Measurements from ENCODE around the gene CALU. TPM values are rescaled to one million over a fixed set of nuclear protein-coding genes. Genes with fewer than 3 reads are reported as not detected.

The CALU gene
- total RNA-seq, 2 experiments from 2014 or later = 34.8 to 35.5 TPM

DNA sequence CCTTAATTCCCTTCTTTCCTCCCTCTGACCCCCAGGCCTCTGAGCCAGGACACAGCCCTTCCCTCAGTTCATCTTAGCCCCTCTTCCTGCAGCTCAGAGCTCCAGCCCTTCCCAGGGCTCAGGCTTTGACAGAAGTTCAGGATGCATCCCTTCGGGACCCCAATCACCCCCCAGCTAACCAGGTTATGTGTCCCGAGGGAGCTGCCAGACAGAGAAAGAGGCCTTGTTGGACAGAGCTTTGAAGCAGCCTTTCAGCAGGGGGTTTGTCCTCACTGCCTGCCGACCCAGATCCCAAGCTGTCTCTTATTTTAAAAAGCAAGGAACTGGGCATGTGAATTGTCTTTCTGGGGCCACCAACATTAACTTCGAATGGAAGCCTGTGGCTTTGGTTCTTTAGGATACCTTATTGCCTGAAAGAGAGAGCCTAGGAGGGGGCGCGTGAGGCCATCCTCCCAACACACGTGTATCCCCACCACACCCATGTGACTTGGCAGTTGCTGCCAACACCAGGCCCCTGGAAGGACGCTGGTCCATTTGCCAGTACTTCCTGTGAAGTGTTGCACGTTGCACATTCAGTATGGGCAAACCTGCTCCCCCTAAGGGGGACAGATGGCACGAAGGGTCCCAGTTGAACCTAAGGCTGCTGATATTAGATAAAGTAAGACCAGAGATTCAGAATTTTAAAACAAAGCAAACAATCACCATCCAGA lies 53.5 kb downstream of the CALU start:
- H3K36me3 Mint-ChIP-seq (ENCODE audit: low read depth) = no peaks in the 10 kb centered on the region
- no peaks in the 10 kb centered on the region for H3K9me3 Mint-ChIP-seq (ENCODE audit: insufficient read depth)
- peaks cover 18% of the 10 kb centered on the region for H3K27me3 Mint-ChIP-seq (ENCODE audit: low read depth)
- H3K4me3 Mint-ChIP-seq = peak overlapping the region; percentile 26
- DNase-seq (no peak), ATAC-seq (no peak)
- no peak overlapping the region for H3K27ac Mint-ChIP-seq
- peaks cover 16% of the 10 kb centered on the region for H3K4me1 Mint-ChIP-seq (ENCODE audit: low read depth)
- ChIA-PET CTCF (no interaction called here), POLR2A (interaction anchor here (0.6 kb wide), 1 partner anchor 87 kb away, joined by 3 read pairs; no protein-coding TSS in a partner anchor)

DNA sequence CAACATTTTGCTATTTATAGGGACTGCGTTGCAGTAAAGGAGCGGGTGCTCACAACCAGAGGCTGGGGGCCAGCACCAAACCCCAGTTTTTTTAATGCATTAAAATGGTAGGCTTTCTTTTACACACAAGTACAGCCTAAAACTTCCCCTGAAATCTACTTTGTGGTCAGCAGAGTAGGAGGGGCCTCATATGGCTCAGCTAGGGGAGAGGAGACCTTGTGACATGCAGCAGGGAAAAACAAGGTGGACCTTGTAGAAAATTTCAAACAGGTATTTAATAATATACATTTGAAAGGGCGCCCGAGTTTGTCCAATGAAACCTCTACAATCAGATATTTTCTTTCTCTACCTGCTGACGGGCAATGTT lies 54.0 kb downstream of the CALU start:
- H3K27ac Mint-ChIP-seq = no peak overlapping the region
- POLR2A ChIA-PET = no interaction called here
- peaks cover 16% of the 10 kb centered on the region for H3K4me1 Mint-ChIP-seq (ENCODE audit: low read depth)
- peaks cover 18% of the 10 kb centered on the region for H3K27me3 Mint-ChIP-seq (ENCODE audit: low read depth)
- no peak for DNase-seq
- no peak overlapping the region for H3K4me3 Mint-ChIP-seq
- no peak for ATAC-seq
- H3K9me3 Mint-ChIP-seq (ENCODE audit: insufficient read depth) = no peaks in the 10 kb centered on the region
- no peaks in the 10 kb centered on the region for H3K36me3 Mint-ChIP-seq (ENCODE audit: low read depth)
- CTCF ChIA-PET = interaction anchor here (1.6 kb wide), 1 partner anchor 88 kb away, joined by 3 read pairs; no protein-coding TSS in a partner anchor

DNA sequence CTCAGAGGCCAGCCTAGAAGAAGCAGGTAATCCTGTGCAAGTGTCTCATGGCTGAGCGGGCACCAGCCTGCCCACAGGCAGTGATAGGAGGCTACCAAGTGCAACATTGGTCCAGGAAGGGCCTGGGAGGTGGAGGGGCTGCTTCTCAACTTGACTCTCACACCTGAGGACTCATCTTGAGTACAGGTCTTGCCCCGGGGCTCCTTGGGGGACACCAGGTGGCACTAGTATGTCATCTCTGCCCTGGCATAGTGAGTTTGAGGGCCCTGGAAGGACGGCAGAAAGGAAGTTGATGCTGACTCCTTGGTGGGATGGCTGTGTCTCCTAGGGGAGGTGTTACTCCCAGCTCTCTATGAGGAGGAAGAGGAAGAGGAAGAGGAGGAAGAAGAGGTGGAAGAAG lies 54.9 kb downstream of the CALU start:
- Mint-ChIP-seq H3K27ac (no peak overlapping the region), H3K36me3 (ENCODE audit: low read depth) (no peaks in the 10 kb centered on the region), H3K9me3 (ENCODE audit: insufficient read depth) (no peaks in the 10 kb centered on the region), H3K4me3 (no peak overlapping the region), H3K4me1 (ENCODE audit: low read depth) (peaks cover 16% of the 10 kb centered on the region), H3K27me3 (ENCODE audit: low read depth) (peaks cover 13% of the 10 kb centered on the region)
- no peak for ATAC-seq
- peak; percentile 54 for DNase-seq
- POLR2A ChIA-PET = no interaction called here
- CTCF ChIA-PET = interaction anchor here (0.7 to 1.6 kb wide), 5 partner anchors 10 to 298 kb away, joined by 3 to 8 read pairs (median 3); partner anchors contain the start of gene ATP6V1F

DNA sequence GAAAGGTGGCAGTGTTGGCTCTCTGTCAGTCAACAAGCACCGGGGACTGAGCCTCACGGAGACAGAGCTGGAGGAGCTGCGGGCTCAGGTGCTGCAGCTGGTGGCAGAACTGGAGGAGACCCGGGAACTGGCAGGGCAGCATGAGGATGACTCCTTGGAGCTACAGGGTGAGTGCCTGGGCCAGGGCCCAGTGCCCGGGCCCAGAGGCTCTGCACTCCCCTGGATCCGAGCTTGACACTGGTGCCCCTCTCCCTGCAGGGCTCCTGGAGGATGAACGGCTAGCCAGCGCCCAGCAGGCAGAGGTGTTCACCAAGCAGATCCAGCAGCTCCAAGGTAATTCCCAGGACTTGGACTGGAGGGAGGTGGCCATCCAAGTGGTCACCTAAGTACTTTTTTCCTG lies 55.3 kb downstream of the CALU start:
- no peak overlapping the region for H3K4me3 Mint-ChIP-seq
- no peaks in the 10 kb centered on the region for H3K36me3 Mint-ChIP-seq (ENCODE audit: low read depth)
- peaks cover 9% of the 10 kb centered on the region for H3K27me3 Mint-ChIP-seq (ENCODE audit: low read depth)
- DNase-seq (no peak), ATAC-seq (no peak)
- CTCF ChIA-PET = interaction anchor here (0.7 to 1.6 kb wide), 5 partner anchors 10 to 297 kb away, joined by 3 to 8 read pairs (median 3); partner anchors contain the start of gene ATP6V1F
- H3K9me3 Mint-ChIP-seq (ENCODE audit: insufficient read depth) = no peaks in the 10 kb centered on the region
- peaks cover 16% of the 10 kb centered on the region for H3K4me1 Mint-ChIP-seq (ENCODE audit: low read depth)
- no peak overlapping the region for H3K27ac Mint-ChIP-seq
- POLR2A ChIA-PET = no interaction called here

DNA sequence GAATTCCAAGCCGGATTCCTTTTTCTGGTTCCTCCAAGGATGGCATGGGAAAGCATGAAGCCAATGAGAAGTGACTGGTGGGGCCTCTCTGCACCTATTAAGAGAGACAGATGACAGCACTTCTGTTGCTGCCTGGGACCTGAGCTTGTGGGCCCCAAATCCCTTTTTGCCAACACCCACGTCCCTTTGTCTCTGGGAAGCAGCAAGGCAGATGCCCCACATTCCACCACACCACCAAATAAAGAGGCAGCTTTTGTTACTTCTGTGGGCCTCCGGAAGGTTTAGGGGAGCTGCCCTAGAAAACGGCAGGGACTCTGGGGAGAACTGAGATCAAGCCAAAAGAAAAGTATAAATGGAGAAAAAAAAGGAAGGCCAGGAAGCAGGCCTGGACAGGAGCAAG lies 56.0 kb downstream of the CALU start:
- ChIA-PET CTCF (interaction anchor here (1.0 to 1.4 kb wide), 4 partner anchors 9 to 89 kb away, joined by 3 to 8 read pairs (median 4); no protein-coding TSS in a partner anchor), POLR2A (no interaction called here)
- no peak overlapping the region for H3K27ac Mint-ChIP-seq
- H3K4me3 Mint-ChIP-seq = no peak overlapping the region
- peaks cover 16% of the 10 kb centered on the region for H3K4me1 Mint-ChIP-seq (ENCODE audit: low read depth)
- no peaks in the 10 kb centered on the region for H3K36me3 Mint-ChIP-seq (ENCODE audit: low read depth)
- H3K9me3 Mint-ChIP-seq (ENCODE audit: insufficient read depth) = no peaks in the 10 kb centered on the region
- no peak for DNase-seq
- ATAC-seq = no peak
- peaks cover 4% of the 10 kb centered on the region for H3K27me3 Mint-ChIP-seq (ENCODE audit: low read depth)

DNA sequence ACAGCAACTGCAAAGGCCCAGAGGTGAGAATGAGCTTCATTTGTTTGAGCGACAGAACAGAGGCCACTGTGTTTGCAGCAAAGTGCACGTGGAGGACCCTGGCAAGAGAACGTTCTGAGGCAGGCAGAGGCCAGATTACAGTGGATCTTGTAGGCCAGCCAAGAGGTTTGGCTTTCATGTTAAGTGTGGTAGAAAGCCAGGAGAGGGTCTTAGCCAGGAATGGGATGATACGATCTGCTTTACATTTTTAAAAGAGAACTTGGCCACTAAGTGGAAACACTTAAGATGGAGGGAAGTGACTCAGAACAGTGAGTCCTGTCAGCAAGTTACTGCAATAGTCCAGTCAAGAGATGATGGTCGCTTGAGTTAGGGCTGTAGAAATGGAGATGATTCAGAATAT lies 57.2 kb downstream of the CALU start:
- ATAC-seq (no peak), DNase-seq (no peak)
- ChIA-PET POLR2A (no interaction called here), CTCF (interaction anchor here (1.2 to 1.4 kb wide), 3 partner anchors 35 to 87 kb away, joined by 3 to 6 read pairs (median 3); no protein-coding TSS in a partner anchor)
- Mint-ChIP-seq H3K36me3 (ENCODE audit: low read depth) (no peaks in the 10 kb centered on the region), H3K4me3 (no peak overlapping the region), H3K9me3 (ENCODE audit: insufficient read depth) (no peaks in the 10 kb centered on the region), H3K27ac (no peak overlapping the region), H3K27me3 (ENCODE audit: low read depth) (no peaks in the 10 kb centered on the region), H3K4me1 (ENCODE audit: low read depth) (peaks cover 12% of the 10 kb centered on the region)

DNA sequence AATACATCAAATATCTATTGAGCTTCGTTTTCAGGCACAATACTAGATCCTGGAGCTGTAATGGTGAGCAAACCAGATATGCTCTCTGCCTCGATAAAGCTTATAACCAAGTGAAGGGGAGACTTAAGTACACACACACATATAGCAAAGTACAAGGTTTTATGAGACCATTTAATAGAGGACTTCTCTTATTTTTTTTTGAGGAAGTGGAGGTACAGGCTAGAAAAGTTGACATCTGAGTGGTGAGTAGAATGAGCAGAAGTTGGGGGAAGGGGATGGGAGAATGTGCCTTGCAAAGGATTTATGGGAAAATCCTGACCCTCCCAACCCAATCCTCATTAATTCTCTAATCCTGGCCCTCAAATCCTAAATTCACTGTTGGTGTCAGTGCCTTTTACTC lies 60.3 kb downstream of the CALU start:
- Mint-ChIP-seq H3K27ac (no peak overlapping the region), H3K9me3 (ENCODE audit: insufficient read depth) (no peaks in the 10 kb centered on the region), H3K4me1 (ENCODE audit: low read depth) (no peaks in the 10 kb centered on the region), H3K27me3 (ENCODE audit: low read depth) (no peaks in the 10 kb centered on the region), H3K4me3 (no peak overlapping the region), H3K36me3 (ENCODE audit: low read depth) (no peaks in the 10 kb centered on the region)
- ChIA-PET POLR2A (no interaction called here), CTCF (no interaction called here)
- ATAC-seq (no peak), DNase-seq (no peak)

DNA sequence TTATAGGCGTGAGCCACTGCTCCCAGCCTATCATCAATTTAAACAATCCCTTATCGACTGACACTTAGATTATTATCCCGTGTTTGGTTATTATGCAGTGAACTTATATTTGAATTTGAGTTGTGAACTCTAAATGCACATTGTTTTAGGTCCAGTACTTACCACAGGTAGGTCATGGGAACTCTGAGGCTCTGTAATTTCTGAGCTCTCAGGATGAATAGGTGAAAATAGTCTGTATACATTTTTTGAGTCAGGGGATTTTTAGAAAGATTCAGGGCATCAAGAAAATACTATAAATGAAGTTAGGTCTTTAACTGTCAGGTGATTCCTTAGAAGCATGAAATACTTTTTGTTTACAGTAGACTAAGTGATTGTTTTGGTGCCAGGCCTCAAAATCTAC lies 61.4 kb downstream of the CALU start:
- no peaks in the 10 kb centered on the region for H3K36me3 Mint-ChIP-seq (ENCODE audit: low read depth)
- POLR2A ChIA-PET = no interaction called here
- ATAC-seq = no peak
- H3K9me3 Mint-ChIP-seq (ENCODE audit: insufficient read depth) = no peaks in the 10 kb centered on the region
- CTCF ChIA-PET = no interaction called here
- no peaks in the 10 kb centered on the region for H3K4me1 Mint-ChIP-seq (ENCODE audit: low read depth)
- no peak overlapping the region for H3K27ac Mint-ChIP-seq
- H3K4me3 Mint-ChIP-seq = no peak overlapping the region
- H3K27me3 Mint-ChIP-seq (ENCODE audit: low read depth) = no peaks in the 10 kb centered on the region
- DNase-seq = no peak

DNA sequence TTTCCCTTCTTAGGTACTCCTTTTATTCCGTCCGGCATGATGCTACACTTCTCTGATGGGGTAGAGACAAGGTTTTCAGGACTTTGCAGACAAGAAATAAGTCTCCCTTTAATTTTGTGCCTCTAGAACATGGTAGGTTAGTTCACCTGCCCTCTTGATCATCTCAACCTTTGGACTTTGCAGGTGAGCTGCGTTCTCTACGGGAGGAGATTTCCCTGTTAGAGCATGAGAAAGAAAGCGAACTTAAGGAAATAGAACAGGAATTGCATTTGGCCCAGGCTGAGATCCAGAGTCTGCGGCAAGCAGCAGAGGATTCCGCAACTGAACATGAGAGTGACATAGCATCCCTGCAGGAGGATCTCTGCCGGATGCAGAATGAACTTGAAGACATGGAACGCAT lies 61.8 kb downstream of the CALU start:
- CTCF ChIA-PET = interaction anchor here (1.1 kb wide), 1 partner anchor 14 kb away, joined by 3 read pairs; no protein-coding TSS in a partner anchor
- Mint-ChIP-seq H3K4me3 (no peak overlapping the region), H3K27me3 (ENCODE audit: low read depth) (no peaks in the 10 kb centered on the region), H3K9me3 (ENCODE audit: insufficient read depth) (no peaks in the 10 kb centered on the region), H3K36me3 (ENCODE audit: low read depth) (no peaks in the 10 kb centered on the region), H3K4me1 (ENCODE audit: low read depth) (no peaks in the 10 kb centered on the region), H3K27ac (no peak overlapping the region)
- POLR2A ChIA-PET = interaction anchor here (1.4 kb wide), 1 partner anchor 10 kb away, joined by 4 read pairs; no protein-coding TSS in a partner anchor
- DNase-seq (no peak), ATAC-seq (no peak)

DNA sequence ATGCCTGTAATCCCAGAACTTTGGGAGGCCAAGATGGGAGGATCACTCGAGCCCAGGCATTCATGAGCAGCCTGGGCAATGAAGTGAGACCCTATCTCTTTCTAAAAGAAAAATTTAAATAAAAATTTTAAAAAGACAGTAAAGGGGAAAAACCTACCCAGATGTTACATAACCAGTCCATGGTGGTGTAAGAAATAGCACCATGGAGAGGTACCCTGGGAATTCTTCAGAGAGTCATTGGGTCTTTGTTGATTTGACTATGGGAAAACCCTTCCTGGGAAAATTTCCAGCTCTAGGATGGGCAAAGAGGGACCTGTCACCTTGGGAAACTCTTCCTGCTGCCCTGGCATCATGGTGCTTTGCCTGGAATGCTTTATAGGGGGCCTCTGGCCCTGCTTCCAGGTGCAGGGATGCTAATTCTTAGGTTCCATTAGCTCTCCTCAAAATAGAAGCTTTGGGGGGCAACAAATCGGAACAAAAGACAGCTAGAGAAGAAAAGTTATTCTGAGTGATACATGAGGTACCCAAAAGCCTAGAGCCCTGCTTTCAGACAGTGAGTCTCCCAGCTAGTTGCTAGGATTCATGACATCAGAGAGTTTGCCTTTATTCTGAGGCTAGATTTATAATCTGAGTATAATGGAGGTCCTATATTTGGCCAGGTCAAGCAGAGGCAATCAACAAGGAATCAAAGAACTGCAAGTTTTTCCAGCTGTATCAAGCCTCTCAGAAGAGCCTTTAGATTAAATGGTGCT lies 62.7 kb downstream of the CALU start:
- no peaks in the 10 kb centered on the region for H3K9me3 Mint-ChIP-seq (ENCODE audit: insufficient read depth)
- no peak overlapping the region for H3K4me3 Mint-ChIP-seq
- no peaks in the 10 kb centered on the region for H3K36me3 Mint-ChIP-seq (ENCODE audit: low read depth)
- H3K4me1 Mint-ChIP-seq (ENCODE audit: low read depth) = no peaks in the 10 kb centered on the region
- ATAC-seq = no peak
- no peak for DNase-seq
- POLR2A ChIA-PET = interaction anchor here (1.4 kb wide), 1 partner anchor 11 kb away, joined by 4 read pairs; no protein-coding TSS in a partner anchor
- CTCF ChIA-PET = interaction anchor here (1.1 to 1.7 kb wide), 3 partner anchors 15 to 290 kb away, joined by 3 to 6 read pairs (median 3); no protein-coding TSS in a partner anchor
- no peak overlapping the region for H3K27ac Mint-ChIP-seq
- H3K27me3 Mint-ChIP-seq (ENCODE audit: low read depth) = no peaks in the 10 kb centered on the region

DNA sequence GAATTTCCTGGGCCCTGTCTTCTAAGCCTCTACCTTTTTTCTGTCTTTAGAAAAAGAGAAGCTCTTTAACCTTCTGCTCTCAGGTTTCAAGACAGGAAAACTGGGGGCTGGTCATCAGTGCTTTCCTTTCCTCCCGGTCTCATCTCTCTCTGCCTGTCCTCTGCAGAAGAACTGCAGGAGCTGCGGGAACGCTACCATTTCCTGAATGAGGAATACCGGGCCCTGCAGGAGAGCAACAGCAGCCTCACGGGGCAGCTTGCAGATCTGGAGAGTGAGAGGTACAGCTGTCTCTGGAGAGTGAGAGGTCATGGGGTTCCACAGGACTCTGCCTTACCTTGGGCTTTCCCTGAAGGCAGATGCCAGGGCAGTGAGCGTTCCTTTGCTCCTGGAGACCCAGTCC lies 65.3 kb downstream of the CALU start:
- ATAC-seq (no peak), DNase-seq (no peak)
- Mint-ChIP-seq H3K27ac (no peak overlapping the region), H3K36me3 (ENCODE audit: low read depth) (no peaks in the 10 kb centered on the region), H3K4me1 (ENCODE audit: low read depth) (no peaks in the 10 kb centered on the region), H3K4me3 (no peak overlapping the region), H3K27me3 (ENCODE audit: low read depth) (no peaks in the 10 kb centered on the region), H3K9me3 (ENCODE audit: insufficient read depth) (no peaks in the 10 kb centered on the region)
- ChIA-PET CTCF (interaction anchor here (1.1 to 1.2 kb wide), 2 partner anchors 10 to 58 kb away, joined by 3 to 5 read pairs; partner anchors contain the start of gene ATP6V1F), POLR2A (no interaction called here)

DNA sequence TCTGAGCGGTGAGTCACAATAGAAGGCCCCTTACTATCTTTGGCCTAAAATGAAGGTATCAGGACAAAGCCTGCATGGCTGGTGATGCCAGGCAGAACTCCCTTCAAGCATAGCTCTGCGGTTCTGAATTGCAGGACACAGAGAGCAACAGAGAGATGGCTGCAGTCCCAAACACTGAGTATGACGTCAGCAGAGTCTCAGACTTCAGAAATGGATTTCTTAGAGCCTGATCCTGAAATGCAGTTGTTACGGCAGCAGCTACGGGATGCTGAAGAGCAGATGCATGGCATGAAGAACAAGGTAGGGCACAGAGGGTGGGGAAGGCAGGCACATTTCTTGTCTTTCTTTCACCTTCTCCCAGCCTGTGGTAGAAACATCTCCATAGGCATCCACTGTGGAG lies 66.1 kb downstream of the CALU start:
- no peak overlapping the region for H3K27ac Mint-ChIP-seq
- DNase-seq (no peak), ATAC-seq (no peak)
- no peaks in the 10 kb centered on the region for H3K36me3 Mint-ChIP-seq (ENCODE audit: low read depth)
- CTCF ChIA-PET = no interaction called here
- POLR2A ChIA-PET = no interaction called here
- no peaks in the 10 kb centered on the region for H3K9me3 Mint-ChIP-seq (ENCODE audit: insufficient read depth)
- no peaks in the 10 kb centered on the region for H3K4me1 Mint-ChIP-seq (ENCODE audit: low read depth)
- H3K27me3 Mint-ChIP-seq (ENCODE audit: low read depth) = no peaks in the 10 kb centered on the region
- H3K4me3 Mint-ChIP-seq = no peak overlapping the region
